ENCODE data around the gene ZKSCAN5.
A peak's percentile ranks its signal among the peaks of the same experiment; 100 is the strongest.

The ZKSCAN5 gene

GRCh38 chr7:99504603-99505323 lies at the start of gene ZKSCAN5:
TSS of gene ZKSCAN5 (plus strand) at chr7:99504662. CDS start at chr7:99506045, 1,383 bp downstream.
- peak; percentile 95 for DNase-seq

GRCh38 chr7:99455874-99456273 lies 48.6 kb upstream of the ZKSCAN5 start:
- DNase-seq: no peak

- no peak for DNase-seq
Observed at GRCh38 chr7:99456288-99456687, 48.2 kb upstream of the ZKSCAN5 start.

GRCh38 chr7:99457050-99457649 lies 47.3 kb upstream of the ZKSCAN5 start:
- DNase-seq: no peak

GRCh38 chr7:99457650-99458493 lies 46.6 kb upstream of the ZKSCAN5 start:
- no peak for DNase-seq

- DNase-seq: no peak
Observed at GRCh38 chr7:99459087-99459486, 45.4 kb upstream of the ZKSCAN5 start.

- no peak for DNase-seq
Observed at GRCh38 chr7:99460651-99461050, 43.8 kb upstream of the ZKSCAN5 start.

GRCh38 chr7:99461221-99461620 lies 43.2 kb upstream of the ZKSCAN5 start:
- DNase-seq: no peak

GRCh38 chr7:99465421-99465768 lies 39.1 kb upstream of the ZKSCAN5 start:
- no peak for DNase-seq

- DNase-seq: no peak
Observed at GRCh38 chr7:99468336-99468918, 36.0 kb upstream of the ZKSCAN5 start.

- DNase-seq: no peak
Observed at GRCh38 chr7:99469381-99470065, 34.9 kb upstream of the ZKSCAN5 start.

- DNase-seq: peak; percentile 98 to 99
Observed at GRCh38 chr7:99472561-99473314, 31.7 kb upstream of the ZKSCAN5 start, which contains the start of gene ZNF789. TSS of gene ZNF789 (plus strand) at chr7:99472890. CDS start at chr7:99476457, 3,567 bp downstream.

- peak in 1 of 2 experiments; percentile 28 for DNase-seq
Observed at GRCh38 chr7:99473315-99473596, 31.2 kb upstream of the ZKSCAN5 start.

GRCh38 chr7:99476107-99476506 lies 28.4 kb upstream of the ZKSCAN5 start:
- DNase-seq: no peak

GRCh38 chr7:99478464-99479440 lies 25.7 kb upstream of the ZKSCAN5 start:
- DNase-seq: no peak

GRCh38 chr7:99485094-99485493 lies 19.4 kb upstream of the ZKSCAN5 start:
- DNase-seq: no peak

- DNase-seq: no peak
Observed at GRCh38 chr7:99489235-99489634, 15.2 kb upstream of the ZKSCAN5 start.

- DNase-seq: no peak
Observed at GRCh38 chr7:99490878-99491277, 13.6 kb upstream of the ZKSCAN5 start.

GRCh38 chr7:99493823-99494222 lies 10.6 kb upstream of the ZKSCAN5 start:
- no peak for DNase-seq

- DNase-seq: no peak
Observed at GRCh38 chr7:99497766-99498545, 6.5 kb upstream of the ZKSCAN5 start.

Measured in NCI-H2081 (cell line).